Thoracic aorta (tissue), 2 donors: Measurements from ENCODE around the gene ABCD4. TPM values are rescaled to one million over a fixed set of nuclear protein-coding genes. Genes with fewer than 3 reads are reported as not detected.
"Not testable (repeated sequence)": the region's sequence is repeated elsewhere in the genome, so short reads cannot be mapped to it uniquely, and the experiment has no call there.

Experiments used
- ATAC-seq: fragments of 150-250 bp; one replicate; pipeline ENCODE4 v1.8.0; 2017; ENCODE audit warnings: low read depth; ENCODE audit not compliant: insufficient number of reproducible peaks, low FRiP score
- DNase-seq: peaks from one replicate; pipeline ENCODE4 v3.0.0-alpha.2; 2020; ENCODE audit warnings: low spot score
- H3K27ac ChIP-seq, 2 donors: fragments of 200-600 bp; sonication (generic); 1 replicate in 1 of 2; 2 replicates in 1 of 2; pipeline ENCODE4 v1.5.1; 2016; ENCODE audit warnings: mild to moderate bottlenecking in 2 of 2, moderate library complexity in 2 of 2
- H3K27me3 ChIP-seq: fragments of 200-600 bp; sonication (generic); replicated peaks from 2 replicates; pipeline ENCODE4 v1.6.0; 2016; ENCODE audit warnings: mild to moderate bottlenecking; ENCODE audit not compliant: insufficient read depth
- H3K36me3 ChIP-seq: fragments of 200-600 bp; sonication (generic); one replicate; pipeline ENCODE4 v1.5.1; 2016
- H3K4me1 ChIP-seq, 2 donors: fragments of 200-600 bp; sonication (generic); 1 replicate in 1 of 2; 2 replicates in 1 of 2; pipeline versions ENCODE4 v1.5.1 to v1.6.0; 2016; ENCODE audit warnings: low read depth in 2 of 2, mild to moderate bottlenecking in 1 of 2; ENCODE audit not compliant: control insufficient read depth in 1 of 2
- H3K4me3 ChIP-seq: fragments of 200-600 bp; sonication (generic); 2 replicates; pipeline ENCODE4 v1.5.1; 2016; ENCODE audit warnings: mild to moderate bottlenecking
- H3K9me3 ChIP-seq: fragments of 200-600 bp; sonication (generic); 2 replicates; pipeline ENCODE4 v1.5.1; 2016
- CTCF ChIP-seq: fragments of 200-600 bp; sonication (generic); IDR thresholded peaks from one replicate; pipeline ENCODE4 v1.5.1; 2019; ENCODE audit warnings: antibody characterized with exemption
- total RNA-seq, 2 donors: library from RNA; depleted of rRNA; stranded (reverse); fragments of >200 nt; gene quantifications; one replicate each; pipeline versions ENCODE4 v1.1.0 to v1.2.3, GENCODE V29; 2016

The ABCD4 gene
- total RNA-seq, 2 donors from 2014 or later, result 47.7 to 62.4 TPM

- no peak for DNase-seq
- Histone ChIP-seq H3K9me3 (peaks cover 11% of the 10 kb centered on the region), H3K27me3 (no peaks in the 10 kb centered on the region), H3K36me3 (peaks cover 26% of the 10 kb centered on the region), H3K4me3 (no peak overlapping the region), H3K27ac (no peak overlapping the region), H3K4me1 (no peaks in the 10 kb centered on the region)
- TF ChIP-seq CTCF, result no peak
- ATAC-seq, result no peak
Measured at GRCh38 chr14:74281069-74281468, 21.7 kb downstream of the ABCD4 start.

- Histone ChIP-seq H3K36me3 (peaks cover 6% of the 10 kb centered on the region), H3K4me3 (no peak overlapping the region), H3K4me1 (no peaks in the 10 kb centered on the region), H3K27ac (no peak overlapping the region), H3K27me3 (no peaks in the 10 kb centered on the region), H3K9me3 (peaks cover 11% of the 10 kb centered on the region)
- DNase-seq (no peak), ATAC-seq (no peak)
- TF ChIP-seq CTCF, result no peak
Measured at GRCh38 chr14:74278080-74278479, 24.7 kb downstream of the ABCD4 start.

- no peaks in the 10 kb centered on the region for H3K27me3 ChIP-seq
- DNase-seq, result no peak
- H3K4me3 ChIP-seq, result no peak overlapping the region
- no peaks in the 10 kb centered on the region for H3K4me1 ChIP-seq
- H3K27ac ChIP-seq, result no peak overlapping the region
- ATAC-seq, result no peak
- no peaks in the 10 kb centered on the region for H3K36me3 ChIP-seq
- TF ChIP-seq CTCF, result no peak
- H3K9me3 ChIP-seq, result peaks cover 11% of the 10 kb centered on the region
Measured at GRCh38 chr14:74275241-74275841, 27.4 kb downstream of the ABCD4 start.

GRCh38 chr14:74271365-74271764 is 31.4 kb downstream of the ABCD4 start:
- Histone ChIP-seq H3K9me3 (no peaks in the 10 kb centered on the region), H3K27me3 (no peaks in the 10 kb centered on the region), H3K4me3 (no peak overlapping the region), H3K27ac (no peak overlapping the region), H3K36me3 (no peaks in the 10 kb centered on the region), H3K4me1 (no peaks in the 10 kb centered on the region)
- ATAC-seq, result no peak
- no peak for TF ChIP-seq CTCF
- DNase-seq, result no peak

- not testable (repeated sequence) for H3K36me3 ChIP-seq, H3K4me1 ChIP-seq, H3K9me3 ChIP-seq, H3K27me3 ChIP-seq, DNase-seq, ATAC-seq, H3K4me3 ChIP-seq, H3K27ac ChIP-seq
Measured at GRCh38 chr14:74270382-74271177, 32.2 kb downstream of the ABCD4 start.
